ENCODE data around the gene CDCA7L.

CDCA7L gene

DNA sequence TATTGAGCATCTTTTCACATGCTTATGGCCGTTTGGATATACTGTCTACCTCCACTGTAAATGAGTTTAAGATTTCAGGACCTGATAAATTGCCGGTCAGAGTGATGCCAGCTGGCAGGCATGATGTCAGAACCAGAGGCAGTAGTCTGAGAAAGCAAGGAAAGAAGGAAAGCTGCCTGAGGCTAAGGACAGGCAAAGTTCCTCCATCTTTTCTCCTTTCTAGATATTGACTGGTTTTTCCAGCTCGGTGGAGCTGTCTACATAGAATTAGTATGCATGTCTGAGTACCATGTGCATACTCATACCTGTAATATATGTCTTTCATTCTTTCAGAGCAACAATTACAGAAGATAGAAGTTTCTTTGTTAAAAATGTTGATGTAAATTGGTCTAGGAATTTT lies 52.3 kb downstream of the CDCA7L start:
- no peak for TF ChIP-seq EZH2phosphoT487 (IDR thresholded peaks at IDR 0.05; ENCODE audit: borderline replicate concordance, low read length)
- TF ChIP-seq, protein P1, sequence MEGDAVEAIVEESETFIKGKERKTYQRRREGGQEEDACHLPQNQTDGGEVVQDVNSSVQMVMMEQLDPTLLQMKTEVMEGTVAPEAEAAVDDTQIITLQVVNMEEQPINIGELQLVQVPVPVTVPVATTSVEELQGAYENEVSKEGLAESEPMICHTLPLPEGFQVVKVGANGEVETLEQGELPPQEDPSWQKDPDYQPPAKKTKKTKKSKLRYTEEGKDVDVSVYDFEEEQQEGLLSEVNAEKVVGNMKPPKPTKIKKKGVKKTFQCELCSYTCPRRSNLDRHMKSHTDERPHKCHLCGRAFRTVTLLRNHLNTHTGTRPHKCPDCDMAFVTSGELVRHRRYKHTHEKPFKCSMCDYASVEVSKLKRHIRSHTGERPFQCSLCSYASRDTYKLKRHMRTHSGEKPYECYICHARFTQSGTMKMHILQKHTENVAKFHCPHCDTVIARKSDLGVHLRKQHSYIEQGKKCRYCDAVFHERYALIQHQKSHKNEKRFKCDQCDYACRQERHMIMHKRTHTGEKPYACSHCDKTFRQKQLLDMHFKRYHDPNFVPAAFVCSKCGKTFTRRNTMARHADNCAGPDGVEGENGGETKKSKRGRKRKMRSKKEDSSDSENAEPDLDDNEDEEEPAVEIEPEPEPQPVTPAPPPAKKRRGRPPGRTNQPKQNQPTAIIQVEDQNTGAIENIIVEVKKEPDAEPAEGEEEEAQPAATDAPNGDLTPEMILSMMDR (IDR thresholded peaks at IDR 0.05; ENCODE audit: low read depth, low read length, poor library complexity, severe bottlenecking) = no peak
- H3K79me2 ChIP-seq (ENCODE audit: control insufficient read depth, low read length) = no peaks in the 10 kb centered on the region
- no peaks in the 10 kb centered on the region for H3K4me1 ChIP-seq (ENCODE audit: control insufficient read depth, low read length)
- no peaks in the 10 kb centered on the region for H3K27me3 ChIP-seq (ENCODE audit: control insufficient read depth, low read length)
- H4K20me1 ChIP-seq (ENCODE audit: control insufficient read depth, insufficient read depth, low read depth, low read length) = no peaks in the 10 kb centered on the region
- no peak overlapping the region for H3K4me3 ChIP-seq (ENCODE audit: low read length)
- no peak overlapping the region for H3K27ac ChIP-seq (ENCODE audit: low read depth, low read length)
- no peak overlapping the region for H3K4me2 ChIP-seq (ENCODE audit: low read length)
- H3K9me3 ChIP-seq (ENCODE audit: control insufficient read depth, insufficient read depth, low read length) = no peaks in the 10 kb centered on the region
- no peaks in the 10 kb centered on the region for H3K9me2 ChIP-seq (replicated peaks; ENCODE audit: control insufficient read depth, low read length)
- H3F3A ChIP-seq (ENCODE audit: control insufficient read depth, insufficient read depth) = no peaks in the 10 kb centered on the region
- H3K36me3 ChIP-seq (ENCODE audit: control insufficient read depth, low read length) = no peaks in the 10 kb centered on the region; the same call in 1 of the 2 replicates

DNA sequence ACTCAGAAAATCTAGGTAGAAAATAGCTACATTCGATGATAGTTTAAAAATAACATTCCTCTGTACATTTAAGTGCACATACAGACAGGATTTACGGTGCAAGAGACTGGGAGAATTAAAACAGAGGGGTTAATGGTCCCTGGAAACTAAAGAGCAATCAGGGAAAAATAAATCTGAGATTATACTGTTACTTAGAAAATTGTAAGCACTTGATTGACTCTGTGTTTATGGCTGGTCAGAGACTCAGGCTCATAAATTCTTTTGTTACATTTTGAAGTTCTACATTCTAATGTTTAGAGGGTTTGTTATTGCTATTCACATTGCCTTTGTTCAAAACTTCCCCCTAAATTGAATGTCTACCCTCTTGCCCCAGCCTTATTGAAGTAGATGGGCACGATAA lies 54.4 kb downstream of the CDCA7L start:
- Histone ChIP-seq H3K4me3 (ENCODE audit: low read length) (no peak overlapping the region), H3K27me3 (ENCODE audit: control insufficient read depth, low read length) (no peaks in the 10 kb centered on the region), H3K79me2 (ENCODE audit: control insufficient read depth, low read length) (no peaks in the 10 kb centered on the region), H3K36me3 (ENCODE audit: control insufficient read depth, low read length) (no peaks in the 10 kb centered on the region), H3K4me1 (ENCODE audit: control insufficient read depth, low read length) (no peaks in the 10 kb centered on the region), H3K27ac (ENCODE audit: low read depth, low read length) (no peak overlapping the region), H3F3A (ENCODE audit: control insufficient read depth, insufficient read depth) (no peaks in the 10 kb centered on the region), H4K20me1 (ENCODE audit: control insufficient read depth, insufficient read depth, low read depth, low read length) (no peaks in the 10 kb centered on the region), H3K9me2 (replicated peaks; ENCODE audit: control insufficient read depth, low read length) (no peaks in the 10 kb centered on the region), H3K9me3 (ENCODE audit: control insufficient read depth, insufficient read depth, low read length) (no peaks in the 10 kb centered on the region), H3K4me2 (ENCODE audit: low read length) (no peak overlapping the region)
- TF ChIP-seq EZH2phosphoT487 (IDR thresholded peaks at IDR 0.05; ENCODE audit: borderline replicate concordance, low read length) = no peak
- TF ChIP-seq, protein P1 (IDR thresholded peaks at IDR 0.05; ENCODE audit: low read depth, low read length, poor library complexity, severe bottlenecking) = no peak

DNA sequence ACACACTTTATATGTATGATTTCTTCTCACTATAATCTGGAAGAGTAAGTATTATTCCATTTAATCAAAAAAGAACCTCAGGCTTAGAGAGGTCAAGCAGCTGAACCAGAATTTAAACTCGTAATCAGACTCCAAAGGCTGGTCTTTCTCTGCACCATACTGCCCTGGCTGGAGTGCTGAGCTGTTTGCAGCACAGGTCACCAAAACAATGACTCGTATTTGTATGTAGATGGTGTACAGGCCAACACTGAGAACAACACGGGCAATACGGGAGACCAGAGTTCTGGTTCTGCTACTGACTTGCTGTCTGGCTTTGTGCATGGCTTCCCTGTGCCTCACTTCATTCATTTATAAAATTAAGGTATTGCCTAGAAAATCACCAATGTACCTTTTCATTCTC lies 57.9 kb downstream of the CDCA7L start:
- no peaks in the 10 kb centered on the region for H3K27me3 ChIP-seq (ENCODE audit: control insufficient read depth, low read length)
- H3F3A ChIP-seq (ENCODE audit: control insufficient read depth, insufficient read depth) = no peaks in the 10 kb centered on the region
- no peaks in the 10 kb centered on the region for H3K36me3 ChIP-seq (ENCODE audit: control insufficient read depth, low read length)
- H3K4me3 ChIP-seq (ENCODE audit: low read length) = no peak overlapping the region
- H3K79me2 ChIP-seq (ENCODE audit: control insufficient read depth, low read length) = no peaks in the 10 kb centered on the region
- TF ChIP-seq, protein P1 (IDR thresholded peaks at IDR 0.05; ENCODE audit: low read depth, low read length, poor library complexity, severe bottlenecking) = no peak
- TF ChIP-seq EZH2phosphoT487 (IDR thresholded peaks at IDR 0.05; ENCODE audit: borderline replicate concordance, low read length) = no peak
- no peak overlapping the region for H3K4me2 ChIP-seq (ENCODE audit: low read length)
- H3K27ac ChIP-seq (ENCODE audit: low read depth, low read length) = no peak overlapping the region
- H3K9me3 ChIP-seq (ENCODE audit: control insufficient read depth, insufficient read depth, low read length) = no peaks in the 10 kb centered on the region
- H3K9me2 ChIP-seq (replicated peaks; ENCODE audit: control insufficient read depth, low read length) = no peaks in the 10 kb centered on the region
- H3K4me1 ChIP-seq (ENCODE audit: control insufficient read depth, low read length) = no peaks in the 10 kb centered on the region
- H4K20me1 ChIP-seq (ENCODE audit: control insufficient read depth, insufficient read depth, low read depth, low read length) = no peaks in the 10 kb centered on the region

DNA sequence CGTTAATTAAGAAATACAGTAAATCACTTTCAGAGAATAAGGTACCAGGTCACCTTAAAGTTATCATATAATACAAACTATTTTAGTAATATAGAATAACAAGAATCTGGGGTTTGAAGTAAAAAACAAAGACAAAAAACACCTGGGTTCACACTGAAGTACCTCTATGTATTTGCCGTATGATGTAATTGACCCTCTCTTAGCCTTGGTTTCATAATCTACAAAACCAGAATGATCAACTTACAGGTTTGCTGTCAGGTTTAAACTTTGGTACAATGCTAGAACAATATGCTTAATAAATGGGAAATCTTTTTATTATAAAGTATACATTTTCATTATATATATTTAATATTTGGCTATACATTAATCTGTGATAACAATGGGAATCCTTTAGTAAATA lies 58.3 kb downstream of the CDCA7L start:
- Histone ChIP-seq H3K79me2 (ENCODE audit: control insufficient read depth, low read length) (no peaks in the 10 kb centered on the region), H3K4me2 (ENCODE audit: low read length) (no peak overlapping the region), H3F3A (ENCODE audit: control insufficient read depth, insufficient read depth) (no peaks in the 10 kb centered on the region), H3K27me3 (ENCODE audit: control insufficient read depth, low read length) (no peaks in the 10 kb centered on the region), H4K20me1 (ENCODE audit: control insufficient read depth, insufficient read depth, low read depth, low read length) (no peaks in the 10 kb centered on the region), H3K4me3 (ENCODE audit: low read length) (no peak overlapping the region), H3K36me3 (ENCODE audit: control insufficient read depth, low read length) (no peaks in the 10 kb centered on the region), H3K4me1 (ENCODE audit: control insufficient read depth, low read length) (no peaks in the 10 kb centered on the region), H3K27ac (ENCODE audit: low read depth, low read length) (no peak overlapping the region), H3K9me2 (replicated peaks; ENCODE audit: control insufficient read depth, low read length) (no peaks in the 10 kb centered on the region), H3K9me3 (ENCODE audit: control insufficient read depth, insufficient read depth, low read length) (no peaks in the 10 kb centered on the region)
- TF ChIP-seq, protein P1 (IDR thresholded peaks at IDR 0.05; ENCODE audit: low read depth, low read length, poor library complexity, severe bottlenecking) = no peak
- no peak for TF ChIP-seq EZH2phosphoT487 (IDR thresholded peaks at IDR 0.05; ENCODE audit: borderline replicate concordance, low read length)
